Measurements from ENCODE around the gene STPG3.

The STPG3 gene

GRCh38 chr9:137271696-137272076 lies 20.6 kb downstream of the STPG3 start:
- no peak for DNase-seq (ENCODE audit: low read depth in 1 of 2, low spot score in 1 of 2)
- no peaks in the 10 kb centered on the region for H3K27me3 ChIP-seq (ENCODE audit: insufficient read depth, poor library complexity, severe bottlenecking)
- no peak overlapping the region for H3K4me3 ChIP-seq (replicated peaks; ENCODE audit: insufficient read depth, low read length)
- H3K27ac ChIP-seq (replicated peaks): peak overlapping the region; percentile 73
- no peak for TF ChIP-seq SPI1 (IDR thresholded peaks at IDR 0.05; ENCODE audit: borderline replicate concordance, low read depth)
- no peak for TF ChIP-seq GABPA (IDR thresholded peaks at IDR 0.05; ENCODE audit: low read depth)
- no peak for TF ChIP-seq CTCF (IDR thresholded peaks at IDR 0.05; ENCODE audit: insufficient read depth, low read length)
- no peak for TF ChIP-seq REST (IDR thresholded peaks at IDR 0.05; ENCODE audit: insufficient replicate concordance, low read depth)
- no peak for TF ChIP-seq POLR2AphosphoS5 (IDR thresholded peaks at IDR 0.05; ENCODE audit: low read depth)

GRCh38 chr9:137272241-137273094 lies 21.4 kb downstream of the STPG3 start:
- TF ChIP-seq REST (IDR thresholded peaks at IDR 0.05; ENCODE audit: insufficient replicate concordance, low read depth) (no peak), CTCF (IDR thresholded peaks at IDR 0.05; ENCODE audit: insufficient read depth, low read length) (no peak), SPI1 (IDR thresholded peaks at IDR 0.05; ENCODE audit: borderline replicate concordance, low read depth) (no peak), POLR2AphosphoS5 (IDR thresholded peaks at IDR 0.05; ENCODE audit: low read depth) (no peak), GABPA (IDR thresholded peaks at IDR 0.05; ENCODE audit: low read depth) (no peak)
- Histone ChIP-seq H3K4me3 (replicated peaks; ENCODE audit: insufficient read depth, low read length) (no peak overlapping the region), H3K27ac (replicated peaks) (peak overlapping the region; percentile 73; the same call in 1 of the 2 replicates), H3K27me3 (ENCODE audit: insufficient read depth, poor library complexity, severe bottlenecking) (no peaks in the 10 kb centered on the region)
- DNase-seq (ENCODE audit: low read depth in 1 of 2, low spot score in 1 of 2): no peak

- no peaks in the 10 kb centered on the region for H3K27me3 ChIP-seq (ENCODE audit: insufficient read depth, poor library complexity, severe bottlenecking)
- no peak overlapping the region for H3K27ac ChIP-seq (replicated peaks)
- TF ChIP-seq POLR2AphosphoS5 (IDR thresholded peaks at IDR 0.05; ENCODE audit: low read depth): no peak
- TF ChIP-seq GABPA (IDR thresholded peaks at IDR 0.05; ENCODE audit: low read depth): no peak
- TF ChIP-seq REST (IDR thresholded peaks at IDR 0.05; ENCODE audit: insufficient replicate concordance, low read depth): no peak
- no peak for TF ChIP-seq CTCF (IDR thresholded peaks at IDR 0.05; ENCODE audit: insufficient read depth, low read length)
- no peak for TF ChIP-seq SPI1 (IDR thresholded peaks at IDR 0.05; ENCODE audit: borderline replicate concordance, low read depth)
Observed at GRCh38 chr9:137273095-137273490, 22.0 kb downstream of the STPG3 start.

More at GRCh38 chr9:137273095-137273490, 22.0 kb downstream of the STPG3 start:
- DNase-seq (ENCODE audit: low read depth in 1 of 2, low spot score in 1 of 2): no peak
- H3K4me3 ChIP-seq (replicated peaks; ENCODE audit: insufficient read depth, low read length): no peak overlapping the region
